WTC11 (cell line): ENCODE measurements around the gene DTWD2. TPM values are rescaled to one million over a fixed set of nuclear protein-coding genes. Genes with fewer than 3 reads are reported as not detected.

Experiments used
- ATAC-seq: fragments of 200-7000 bp; cut with Tn5 transposase; 2 replicates; pipeline ENCODE4 v1.10.0; 2021; ENCODE audit warnings: mild to moderate bottlenecking, moderate library complexity
- CTCF ChIA-PET: fragments of 300-600 bp; sonication (Branson Sonifier 250); formaldehyde crosslinking; loops from one replicate; lab custom pipeline; 2021; ENCODE audit warnings: antibody characterized with exemption; lab: Charles Lee
- POLR2A ChIA-PET: fragments of 350-600 bp; sonication (Branson Sonifier 250); formaldehyde crosslinking; loops from one replicate; lab custom pipeline; 2021; ENCODE audit warnings: antibody characterized with exemption; lab: Charles Lee
- DNase-seq: peaks from one replicate; pipeline ENCODE4 v3.0.0; 2021; ENCODE audit warnings: low spot score
- H3K27ac Mint-ChIP-seq: 2 replicates; pipeline ENCODE4 v1.8.0; 2021; ENCODE audit warnings: mixed read lengths
- H3K27me3 Mint-ChIP-seq: 2 replicates; pipeline ENCODE4 v1.8.0; 2021; ENCODE audit warnings: low read depth, mild to moderate bottlenecking, moderate library complexity, mixed read lengths
- H3K36me3 Mint-ChIP-seq: 2 replicates; pipeline ENCODE4 v1.8.0; 2021; ENCODE audit warnings: mixed read lengths
- H3K4me1 Mint-ChIP-seq: 2 replicates; pipeline ENCODE4 v1.8.0; 2022; ENCODE audit warnings: mixed read lengths
- H3K4me3 Mint-ChIP-seq: 2 replicates; pipeline ENCODE4 v1.8.0; 2021; ENCODE audit warnings: mild to moderate bottlenecking, moderate library complexity, mixed read lengths
- H3K9me3 Mint-ChIP-seq: 2 replicates; pipeline ENCODE4 v1.8.0; 2021; ENCODE audit warnings: mixed read lengths
- ARID4B ChIP-seq: sonication (generic); formaldehyde crosslinking; IDR thresholded peaks from 2 replicates; pipeline ENCODE4 v1.8.0; 2023; ENCODE audit warnings: missing genetic modification reagents, mild to moderate bottlenecking, borderline replicate concordance
- ATF1 ChIP-seq: sonication (generic); formaldehyde crosslinking; IDR thresholded peaks from 2 replicates; pipeline ENCODE4 v1.8.1; 2023; ENCODE audit warnings: mild to moderate bottlenecking, moderate library complexity, missing genetic modification reagents
- CREM ChIP-seq: sonication (generic); formaldehyde crosslinking; IDR thresholded peaks from 2 replicates; pipeline ENCODE4 v1.8.1; 2022; ENCODE audit warnings: mild to moderate bottlenecking, missing genetic modification reagents, moderate library complexity
- CTCF ChIP-seq: fragments of 200-600 bp; IDR thresholded peaks from 2 replicates; pipeline ENCODE4 v1.8.0; 2022; ENCODE audit warnings: antibody characterized with exemption
- E2F1 ChIP-seq: sonication (generic); formaldehyde crosslinking; IDR thresholded peaks from 2 replicates; pipeline ENCODE4 v1.8.0; 2022; ENCODE audit warnings: mild to moderate bottlenecking, missing genetic modification reagents
- EMX1 ChIP-seq: fragments of 250-450 bp; sonication (Bioruptor Pico); IDR thresholded peaks from 2 replicates; pipeline ENCODE4 v1.8.0; 2021; ENCODE audit warnings: mild to moderate bottlenecking
- HMGXB4 ChIP-seq: sonication (generic); formaldehyde crosslinking; IDR thresholded peaks from 2 replicates; pipeline ENCODE4 v1.8.1; 2023; ENCODE audit warnings: mild to moderate bottlenecking, moderate library complexity, missing genetic modification reagents
- NR3C1 ChIP-seq: sonication (generic); formaldehyde crosslinking; conservative IDR thresholded peaks from 2 replicates; pipeline ENCODE4 v1.8.1; 2023; ENCODE audit warnings: low read depth, mild to moderate bottlenecking, missing genetic modification reagents
- SMAD4 ChIP-seq: sonication (generic); formaldehyde crosslinking; IDR thresholded peaks from 2 replicates; pipeline ENCODE4 v1.8.0; 2022; ENCODE audit warnings: mild to moderate bottlenecking, missing genetic modification reagents
- ZNF138 ChIP-seq: sonication (generic); formaldehyde crosslinking; conservative IDR thresholded peaks from 2 replicates; pipeline ENCODE4 v1.8.1; 2022; ENCODE audit warnings: mild to moderate bottlenecking, moderate library complexity, missing genetic modification reagents
- ZNF423 ChIP-seq: fragments of 250-450 bp; sonication (Bioruptor Pico); IDR thresholded peaks from 2 replicates; pipeline ENCODE4 v2.1.2; 2022; ENCODE audit warnings: mild to moderate bottlenecking, moderate library complexity
- total RNA-seq: library from RNA; stranded (reverse); gene quantifications from 3 replicates; pipeline ENCODE4 v1.2.3, GENCODE V29; 2021

The DTWD2 gene
- total RNA-seq, 1 experiment from 2014 or later, result 13.1 TPM

GRCh38 chr5:118863345-118863744 lies 125.0 kb downstream of the DTWD2 start:
- POLR2A ChIA-PET, result no interaction called here

More at GRCh38 chr5:118863345-118863744, 125.0 kb downstream of the DTWD2 start:
- Mint-ChIP-seq H3K4me1 (no peaks in the 10 kb centered on the region), H3K36me3 (no peaks in the 10 kb centered on the region; the same call in 1 of the 2 replicates), H3K4me3 (no peak overlapping the region), H3K27ac (no peak overlapping the region), H3K27me3 (no peaks in the 10 kb centered on the region), H3K9me3 (0 out of 2 replicates have a peak, but pooled peaks cover 4% of the 10 kb centered on the region)
- CTCF ChIA-PET, result no interaction called here
- DNase-seq (no peak), ATAC-seq (no peak)
- TF ChIP-seq HMGXB4 (CRISPR knock-in tag) (no peak), NR3C1 (CRISPR knock-in tag) (no peak), ARID4B (CRISPR knock-in tag) (no peak), ZNF138 (CRISPR knock-in tag) (no peak), E2F1 (CRISPR knock-in tag) (no peak), ATF1 (CRISPR knock-in tag) (no peak), CTCF (no peak), ZNF423 (CRISPR knock-in tag) (no peak), EMX1 (CRISPR knock-in tag) (no peak), SMAD4 (no peak), CREM (CRISPR knock-in tag) (no peak)
